GM10266 (cell line): ENCODE data around the gene SRRM2.

Source experiments
- DNase-seq: peaks from one replicate; pipeline ENCODE4 v3.0.0; 2012; ENCODE audit errors: extremely low spot score
- TF ChIP-seq, protein P1 (sequence below): IDR thresholded peaks from 2 replicates; pipeline ENCODE4 v1.5.1; 2012; ENCODE audit warnings: mild to moderate bottlenecking, low read depth; ENCODE audit not compliant: control insufficient read depth, insufficient read depth; ENCODE audit errors: missing control alignments

SRRM2 gene

DNA sequence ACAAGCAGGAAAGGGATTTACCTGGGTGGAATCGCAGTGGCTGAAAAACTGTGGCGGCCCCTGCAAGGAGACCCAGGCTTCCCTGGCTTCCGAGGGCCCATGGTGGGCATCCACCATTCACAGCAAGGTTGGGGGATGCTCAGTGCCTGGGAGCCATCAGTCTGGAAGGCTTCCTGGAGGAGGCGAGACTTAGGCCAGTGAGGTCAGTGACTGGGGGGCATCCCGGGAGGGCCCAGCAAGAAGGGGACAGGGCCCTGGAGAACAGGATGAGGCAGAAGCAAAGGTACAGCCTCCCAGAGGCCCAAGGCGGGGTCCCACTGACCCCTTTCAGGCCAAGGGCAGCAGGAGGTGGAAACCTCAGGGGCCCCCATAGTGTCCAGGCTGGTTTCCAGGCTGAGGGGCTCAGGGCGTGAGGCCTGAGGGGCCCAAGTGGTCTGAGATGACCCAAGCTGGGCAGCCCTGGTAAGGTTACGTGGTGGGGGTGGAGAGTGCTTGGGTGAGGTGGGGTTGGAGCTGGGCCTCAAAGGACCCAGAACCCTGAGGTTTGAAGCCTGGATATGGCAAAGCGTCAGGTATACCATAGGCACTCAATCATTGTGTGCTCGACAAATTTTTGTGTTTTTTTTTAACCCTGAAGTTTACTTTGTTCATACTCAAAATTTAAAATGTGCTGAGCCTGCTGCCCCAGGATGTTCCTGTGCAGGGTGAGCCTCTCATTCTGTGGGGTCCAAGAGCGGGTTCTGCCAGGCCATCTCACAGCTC is 15.8 kb upstream of the SRRM2 start:
- no peak for DNase-seq
- TF ChIP-seq, protein P1, sequence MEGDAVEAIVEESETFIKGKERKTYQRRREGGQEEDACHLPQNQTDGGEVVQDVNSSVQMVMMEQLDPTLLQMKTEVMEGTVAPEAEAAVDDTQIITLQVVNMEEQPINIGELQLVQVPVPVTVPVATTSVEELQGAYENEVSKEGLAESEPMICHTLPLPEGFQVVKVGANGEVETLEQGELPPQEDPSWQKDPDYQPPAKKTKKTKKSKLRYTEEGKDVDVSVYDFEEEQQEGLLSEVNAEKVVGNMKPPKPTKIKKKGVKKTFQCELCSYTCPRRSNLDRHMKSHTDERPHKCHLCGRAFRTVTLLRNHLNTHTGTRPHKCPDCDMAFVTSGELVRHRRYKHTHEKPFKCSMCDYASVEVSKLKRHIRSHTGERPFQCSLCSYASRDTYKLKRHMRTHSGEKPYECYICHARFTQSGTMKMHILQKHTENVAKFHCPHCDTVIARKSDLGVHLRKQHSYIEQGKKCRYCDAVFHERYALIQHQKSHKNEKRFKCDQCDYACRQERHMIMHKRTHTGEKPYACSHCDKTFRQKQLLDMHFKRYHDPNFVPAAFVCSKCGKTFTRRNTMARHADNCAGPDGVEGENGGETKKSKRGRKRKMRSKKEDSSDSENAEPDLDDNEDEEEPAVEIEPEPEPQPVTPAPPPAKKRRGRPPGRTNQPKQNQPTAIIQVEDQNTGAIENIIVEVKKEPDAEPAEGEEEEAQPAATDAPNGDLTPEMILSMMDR, result no peak

DNA sequence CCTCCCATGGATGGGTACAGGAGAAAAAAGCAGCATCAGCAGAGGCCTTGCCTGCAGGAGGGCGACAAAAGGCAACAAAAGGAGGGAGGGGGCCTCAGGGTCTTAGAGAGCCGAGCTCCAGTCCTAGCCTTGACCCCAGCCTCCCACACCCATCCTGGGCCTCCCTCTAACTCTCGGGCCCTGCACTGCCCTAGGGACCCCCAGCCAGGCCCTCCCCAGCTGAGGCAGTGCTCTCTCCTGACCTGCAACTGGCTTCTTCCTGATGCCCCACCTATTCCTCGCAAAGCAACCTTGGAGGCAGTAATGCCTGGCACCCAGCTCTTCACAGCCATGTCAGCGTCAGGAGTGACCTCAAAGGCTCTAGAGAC is 15.2 kb upstream of the SRRM2 start:
- TF ChIP-seq, protein P1, result no peak
- DNase-seq, result no peak

DNA sequence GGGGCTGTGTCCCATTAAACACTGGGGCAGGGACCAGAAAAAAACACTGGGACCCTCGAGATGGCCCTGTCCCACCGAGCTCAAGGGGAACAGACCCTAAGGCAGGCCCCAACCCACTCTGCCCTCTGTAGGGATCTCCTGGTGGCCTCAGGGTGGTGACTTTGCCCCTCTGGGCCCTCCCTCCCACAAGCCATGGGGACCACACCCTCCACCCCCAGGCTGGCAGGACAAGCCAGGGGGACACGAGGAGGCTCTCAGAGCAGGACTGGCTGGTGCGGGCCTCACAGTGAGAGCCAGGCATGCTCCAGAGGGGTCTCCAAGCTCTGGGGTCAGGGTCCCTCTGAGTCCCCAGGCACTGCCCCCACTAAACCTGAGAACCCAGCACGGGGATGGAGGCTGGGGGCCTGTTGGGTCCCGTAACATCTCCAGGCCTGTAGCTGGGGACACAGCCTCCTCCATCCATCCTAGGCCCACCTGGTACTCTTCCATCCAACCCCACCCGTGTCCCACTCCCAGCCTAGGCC is 14.5 kb upstream of the SRRM2 start:
- TF ChIP-seq, protein P1, result no peak
- DNase-seq, result no peak

DNA sequence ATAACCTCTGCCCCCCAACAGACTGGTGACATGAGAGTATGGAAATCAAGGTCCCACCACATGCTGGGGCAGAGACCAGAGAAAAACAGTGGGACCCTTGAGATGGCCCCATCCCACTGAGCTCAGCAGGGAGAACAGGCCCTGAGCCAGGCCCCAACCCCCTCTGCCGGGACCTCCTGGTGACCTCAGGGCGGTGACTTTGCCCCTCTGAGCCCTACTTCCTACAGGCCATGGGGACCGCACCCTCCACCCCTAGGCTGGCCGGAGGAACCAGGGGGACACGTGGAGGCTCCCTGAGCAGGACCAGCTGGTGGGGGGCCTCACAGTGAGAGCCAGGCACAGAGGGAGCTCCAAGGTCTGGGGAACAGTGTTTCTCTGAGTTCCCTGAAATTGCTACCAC is 13.8 kb upstream of the SRRM2 start:
- no peak for DNase-seq
- TF ChIP-seq, protein P1, result no peak

DNA sequence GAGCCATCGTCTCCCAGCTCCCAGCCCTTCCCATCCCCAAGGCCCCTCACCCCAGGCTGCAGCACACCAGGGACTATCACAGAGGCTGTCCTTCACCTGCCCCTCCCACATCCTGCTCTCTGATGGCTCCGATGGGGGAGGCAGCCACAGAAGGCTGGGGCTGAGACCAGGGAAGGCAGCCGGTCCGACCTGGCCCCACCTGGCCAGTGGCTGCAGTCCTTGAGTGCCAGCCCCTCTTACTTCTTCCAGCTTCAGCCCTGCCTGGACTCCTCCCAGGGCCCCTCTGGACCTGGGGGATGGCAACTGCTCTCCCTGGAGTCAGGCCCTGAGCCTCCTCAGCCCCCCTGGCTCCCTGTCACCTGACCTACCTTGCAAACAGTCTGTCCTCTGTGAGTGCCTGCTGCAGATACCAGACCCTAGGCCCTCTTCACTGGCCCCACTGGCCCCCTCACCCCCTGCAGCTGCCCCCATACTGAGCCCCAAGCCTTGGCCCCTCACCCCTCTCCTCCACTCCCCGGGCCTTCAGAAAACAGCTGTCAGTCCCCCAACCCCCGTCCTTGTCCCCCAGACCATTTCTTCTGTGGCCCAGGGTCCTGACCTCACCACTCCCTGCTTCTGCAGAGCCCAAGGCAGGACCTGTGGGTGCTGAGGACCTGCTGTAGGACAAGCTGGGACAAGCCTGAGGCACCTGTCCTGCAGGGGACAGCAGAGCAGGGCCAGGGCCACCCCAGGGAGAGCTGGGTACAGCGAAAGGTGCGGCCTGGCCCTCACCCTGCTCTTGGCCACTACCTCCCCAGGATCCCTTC is 12.6 kb upstream of the SRRM2 start:
- TF ChIP-seq, protein P1, result no peak
- no peak for DNase-seq

DNA sequence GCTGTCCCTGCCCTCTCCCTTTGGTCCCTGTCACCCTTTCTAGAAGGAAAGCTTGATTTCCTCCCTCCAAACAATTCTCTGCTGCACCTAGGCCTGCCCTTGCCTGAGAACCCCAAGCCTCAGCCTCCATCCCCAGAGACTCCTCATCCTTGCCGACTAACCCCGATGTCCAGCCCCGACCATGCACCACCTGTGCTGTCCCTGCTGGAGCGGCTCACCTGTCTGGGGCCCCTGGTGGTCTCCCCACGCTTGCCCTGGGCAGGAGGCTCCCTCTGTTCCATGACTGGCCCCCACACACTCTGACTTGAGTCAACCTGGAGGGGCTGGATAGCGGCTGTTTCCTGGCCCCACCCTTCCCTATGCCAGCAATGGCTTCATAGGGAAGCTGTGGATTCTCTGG is 12.0 kb upstream of the SRRM2 start:
- DNase-seq, result no peak
- TF ChIP-seq, protein P1, result no peak

DNA sequence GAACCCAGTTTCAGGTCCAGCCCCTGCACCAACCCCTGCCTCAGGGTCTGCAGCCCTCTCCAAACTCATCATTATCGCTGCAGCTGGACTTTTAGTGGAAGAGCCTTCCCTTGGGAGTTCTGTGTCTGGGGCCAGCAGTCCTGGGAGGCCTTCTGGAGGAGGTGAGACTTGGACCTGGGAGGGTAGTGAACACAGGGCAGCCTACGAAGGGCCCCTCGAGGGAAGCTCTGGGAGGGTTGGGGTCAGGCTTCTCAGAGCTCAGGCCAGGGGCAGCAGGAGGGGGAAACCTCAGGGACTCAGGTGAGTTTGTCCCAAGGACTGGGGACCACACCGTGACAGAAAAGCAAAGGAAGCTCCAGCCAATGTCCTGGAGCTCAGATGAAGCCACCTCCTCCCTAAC is 11.3 kb upstream of the SRRM2 start:
- TF ChIP-seq, protein P1, result no peak

More for the DNA sequence above, 11.3 kb upstream of the SRRM2 start:
- no peak for DNase-seq
